Prostate gland (tissue), 2 donors: ENCODE measurements around the gene ATP2A2. TPM values are rescaled to one million over a fixed set of nuclear protein-coding genes. Genes with fewer than 3 reads are reported as not detected.
A peak's percentile ranks its signal among the peaks of the same experiment; 100 is the strongest.

ENCODE experiments used
- DNase-seq: peaks from one replicate; pipeline ENCODE4 v3.0.0-alpha.2; 2019; ENCODE audit warnings: low spot score
- H3K27ac ChIP-seq, 2 donors: fragments of 200-600 bp; sonication (generic); 2 replicates each; pipeline ENCODE4 v1.5.1; 2017 to 2019
- H3K27me3 ChIP-seq: fragments of 200-600 bp; sonication (generic); replicated peaks from 2 replicates; pipeline ENCODE4 v1.5.1; 2019; ENCODE audit not compliant: insufficient read depth
- H3K36me3 ChIP-seq, 2 donors: fragments of 200-600 bp; sonication (generic); 1 replicate in 1 of 2; 2 replicates in 1 of 2; pipeline versions ENCODE4 v1.5.1 to v1.8.1; 2017 to 2019
- H3K4me1 ChIP-seq: fragments of 200-600 bp; sonication (generic); replicated peaks from 2 replicates; pipeline ENCODE4 v1.5.1; 2019
- H3K4me3 ChIP-seq, 2 donors: fragments of 200-600 bp; sonication (generic); 2 replicates each; pipeline ENCODE4 v1.5.1; 2017 to 2019
- H3K9me3 ChIP-seq: fragments of 200-600 bp; sonication (generic); 2 replicates; pipeline ENCODE4 v1.5.1; 2017
- POLR2A ChIP-seq: fragments of 450-650 bp; IDR thresholded peaks from one replicate; pipeline ENCODE4 v1.6.1; 2016; ENCODE audit warnings: antibody characterized with exemption, mild to moderate bottlenecking
- POLR2AphosphoS5 ChIP-seq: sonication (generic); formaldehyde crosslinking; IDR thresholded peaks from one replicate; pipeline ENCODE4 v1.6.1; 2017; ENCODE audit warnings: antibody characterized with exemption
- WGBS: methylation state at CpG from one replicate; pipeline ENCODE4 v1.1.5; 2018; 5-methylcytosine and 5-hydroxymethylcytosine counted together
- intact Hi-C: fragments of 100-400 bp; cut with DNase I; formaldehyde crosslinking; loops from one replicate; pipeline ENCODE4 v1.14.2; 2022
- total RNA-seq, 2 donors: library from RNA; depleted of rRNA; stranded (reverse); fragments of >200 nt; gene quantifications; one replicate each; pipeline ENCODE4 v1.1.0, GENCODE V29; 2016
- TF ChIP-seq, protein P1 (sequence below), 4 experiments: fragments of 200-600 bp in 2 of 4; fragments of 450-650 bp in 2 of 4; sonication (generic) in 2 of 4; IDR thresholded peaks; 1 replicate in 3 of 4; 2 replicates in 1 of 4; pipeline ENCODE4 v1.5.1; 2016 to 2019; ENCODE audit warnings: antibody characterized with exemption in 4 of 4, mild to moderate bottlenecking in 2 of 4, moderate library complexity in 2 of 4

The ATP2A2 gene
- total RNA-seq, 2 donors from 2014 or later = 121 to 209 TPM

DNA sequence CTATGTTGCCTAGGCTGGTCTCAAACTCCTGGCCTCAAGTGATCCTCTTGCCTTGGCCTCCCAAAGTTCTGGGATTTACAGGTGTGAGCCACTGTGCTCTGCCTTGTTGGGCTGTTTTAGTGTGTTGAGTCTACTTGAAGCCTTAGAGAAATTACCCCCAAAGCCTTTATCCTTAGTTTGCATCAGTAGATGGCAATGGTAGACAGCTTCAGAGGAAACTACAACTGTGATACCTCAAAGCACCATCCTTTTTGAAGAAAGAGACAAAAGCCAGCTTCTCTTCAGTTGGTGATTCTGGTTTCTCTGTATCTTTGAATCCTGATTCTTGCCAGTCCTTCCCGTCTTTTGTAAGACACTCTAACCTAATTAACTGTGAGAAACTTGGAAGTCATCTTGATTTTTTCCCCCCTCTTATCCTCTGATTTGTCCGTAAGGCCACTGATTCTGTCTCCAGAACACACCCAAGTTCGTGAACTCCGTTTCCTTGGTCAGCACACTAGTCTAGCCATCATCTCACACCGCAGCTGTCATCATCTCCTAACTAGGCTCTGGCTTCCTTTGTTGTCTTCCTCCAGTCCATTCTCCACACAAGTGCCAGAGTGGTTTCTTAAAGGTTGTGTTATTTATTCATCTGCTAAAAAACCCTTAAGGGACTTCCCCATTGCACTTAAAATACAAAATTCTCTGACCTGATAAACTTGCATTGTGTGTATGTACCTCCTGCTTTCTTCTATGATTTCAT lies 20.2 kb downstream of the ATP2A2 start:
- H3K27ac ChIP-seq = no peak overlapping the region
- no peak for DNase-seq
- TF ChIP-seq POLR2AphosphoS5 (no peak), POLR2A (no peak)
- TF ChIP-seq, protein P1, sequence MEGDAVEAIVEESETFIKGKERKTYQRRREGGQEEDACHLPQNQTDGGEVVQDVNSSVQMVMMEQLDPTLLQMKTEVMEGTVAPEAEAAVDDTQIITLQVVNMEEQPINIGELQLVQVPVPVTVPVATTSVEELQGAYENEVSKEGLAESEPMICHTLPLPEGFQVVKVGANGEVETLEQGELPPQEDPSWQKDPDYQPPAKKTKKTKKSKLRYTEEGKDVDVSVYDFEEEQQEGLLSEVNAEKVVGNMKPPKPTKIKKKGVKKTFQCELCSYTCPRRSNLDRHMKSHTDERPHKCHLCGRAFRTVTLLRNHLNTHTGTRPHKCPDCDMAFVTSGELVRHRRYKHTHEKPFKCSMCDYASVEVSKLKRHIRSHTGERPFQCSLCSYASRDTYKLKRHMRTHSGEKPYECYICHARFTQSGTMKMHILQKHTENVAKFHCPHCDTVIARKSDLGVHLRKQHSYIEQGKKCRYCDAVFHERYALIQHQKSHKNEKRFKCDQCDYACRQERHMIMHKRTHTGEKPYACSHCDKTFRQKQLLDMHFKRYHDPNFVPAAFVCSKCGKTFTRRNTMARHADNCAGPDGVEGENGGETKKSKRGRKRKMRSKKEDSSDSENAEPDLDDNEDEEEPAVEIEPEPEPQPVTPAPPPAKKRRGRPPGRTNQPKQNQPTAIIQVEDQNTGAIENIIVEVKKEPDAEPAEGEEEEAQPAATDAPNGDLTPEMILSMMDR (IDR thresholded peaks at IDR 0.05) = no peak
- 54% methylated on average over 5 of the region's 5 CpGs for WGBS
- no peaks in the 10 kb centered on the region for H3K27me3 ChIP-seq
- H3K9me3 ChIP-seq = no peaks in the 10 kb centered on the region
- no peak overlapping the region for H3K4me3 ChIP-seq
- H3K36me3 ChIP-seq = no peaks in the 10 kb centered on the region
- intact Hi-C loops = no loop called here
- H3K4me1 ChIP-seq = no peaks in the 10 kb centered on the region

DNA sequence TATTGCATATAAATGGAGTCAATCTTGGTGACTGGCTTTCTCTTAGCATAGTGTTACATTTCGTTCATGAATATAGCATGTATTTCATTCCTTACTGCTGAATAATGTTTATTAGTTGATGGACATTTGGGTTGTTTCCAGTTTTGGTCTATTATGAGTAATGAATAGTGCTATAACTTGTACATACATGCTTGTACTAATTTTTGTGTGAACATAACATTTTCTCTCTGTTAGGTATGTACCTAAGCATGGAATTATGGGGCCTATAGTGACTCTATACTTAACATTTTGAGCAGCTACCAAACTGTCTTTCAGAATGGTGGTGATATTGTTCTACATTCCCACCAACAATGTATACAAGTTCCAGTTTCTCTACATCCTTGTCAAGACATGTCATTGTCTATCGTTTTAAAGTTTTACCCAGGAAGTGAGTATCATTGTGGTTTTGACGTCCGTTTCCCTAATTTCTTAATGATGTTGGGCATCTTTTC lies 23.1 kb downstream of the ATP2A2 start:
- intact Hi-C loops = no loop called here

DNA sequence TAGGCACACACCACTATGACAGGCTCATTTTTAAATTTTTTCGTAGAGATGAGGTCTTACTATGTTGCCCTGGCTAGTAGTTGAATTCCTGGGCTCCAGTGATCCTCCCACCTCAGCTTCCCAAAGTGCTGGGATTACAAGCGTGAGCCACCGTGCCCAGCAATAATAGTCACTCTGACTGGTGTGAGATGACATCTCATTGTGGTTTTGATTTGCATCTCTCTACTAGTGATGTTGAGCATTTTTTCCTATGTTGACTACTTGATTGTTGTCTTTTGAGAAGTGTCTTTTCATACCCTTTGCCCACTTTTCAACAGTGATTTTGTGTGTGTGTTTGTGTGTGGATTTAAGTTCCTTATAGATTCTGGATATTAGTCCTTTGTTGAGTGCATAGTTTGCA lies 26.3 kb downstream of the ATP2A2 start:
- no peak for DNase-seq
- Histone ChIP-seq H3K36me3 (peaks cover 0 to 4% of the 10 kb centered on the region in 2 donors), H3K27ac (no peak overlapping the region), H3K9me3 (no peaks in the 10 kb centered on the region), H3K4me1 (no peaks in the 10 kb centered on the region), H3K27me3 (no peaks in the 10 kb centered on the region), H3K4me3 (no peak overlapping the region)
- TF ChIP-seq POLR2AphosphoS5 = no peak
- TF ChIP-seq, protein P1 (IDR thresholded peaks at IDR 0.05) = no peak
- no peak for TF ChIP-seq POLR2A
- intact Hi-C loops = no loop called here
- 76% methylated on average over 3 of the region's 3 CpGs for WGBS

More for the DNA sequence above, 23.1 kb downstream of the ATP2A2 start:
- Histone ChIP-seq H3K9me3 (no peaks in the 10 kb centered on the region), H3K27me3 (no peaks in the 10 kb centered on the region), H3K36me3 (peaks cover 0 to 4% of the 10 kb centered on the region in 2 donors), H3K4me1 (no peaks in the 10 kb centered on the region), H3K27ac (peak overlapping the region in 1 of 2 donors; percentile 2), H3K4me3 (no peak overlapping the region)
- WGBS = 10% methylated on average over 4 of the region's 4 CpGs
- TF ChIP-seq POLR2AphosphoS5 = peak; percentile 39
- TF ChIP-seq POLR2A = no peak
- TF ChIP-seq, protein P1 (IDR thresholded peaks at IDR 0.05) = no peak
- no peak for DNase-seq

DNA sequence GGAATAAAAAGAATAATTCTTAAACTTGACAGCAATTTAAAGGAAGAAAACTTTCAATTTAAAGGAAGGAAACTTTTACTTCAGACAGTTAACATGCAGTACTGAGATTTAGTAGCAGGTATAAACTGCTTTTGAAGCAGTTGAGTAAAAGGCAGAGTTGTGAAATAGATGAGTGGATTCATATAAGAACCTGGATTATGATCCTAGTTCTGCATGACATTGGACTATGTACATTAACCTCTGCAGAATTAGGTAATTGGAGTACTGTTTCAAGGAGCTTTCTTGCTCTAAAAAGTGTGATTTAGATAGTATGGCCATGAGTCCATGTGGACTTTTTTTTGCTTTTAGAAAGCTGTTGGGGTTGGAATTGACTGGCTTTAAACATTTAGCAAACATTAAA lies 29.7 kb downstream of the ATP2A2 start:
- H3K27ac ChIP-seq = no peak overlapping the region
- H3K9me3 ChIP-seq = no peaks in the 10 kb centered on the region
- H3K27me3 ChIP-seq = no peaks in the 10 kb centered on the region
- H3K4me1 ChIP-seq = no peaks in the 10 kb centered on the region
- intact Hi-C loops = no loop called here
- H3K4me3 ChIP-seq = no peak overlapping the region
- H3K36me3 ChIP-seq = peaks cover 0 to 4% of the 10 kb centered on the region in 2 donors
- no peak for DNase-seq
- TF ChIP-seq POLR2A (no peak), POLR2AphosphoS5 (no peak)
- TF ChIP-seq, protein P1 (IDR thresholded peaks at IDR 0.05) = no peak

DNA sequence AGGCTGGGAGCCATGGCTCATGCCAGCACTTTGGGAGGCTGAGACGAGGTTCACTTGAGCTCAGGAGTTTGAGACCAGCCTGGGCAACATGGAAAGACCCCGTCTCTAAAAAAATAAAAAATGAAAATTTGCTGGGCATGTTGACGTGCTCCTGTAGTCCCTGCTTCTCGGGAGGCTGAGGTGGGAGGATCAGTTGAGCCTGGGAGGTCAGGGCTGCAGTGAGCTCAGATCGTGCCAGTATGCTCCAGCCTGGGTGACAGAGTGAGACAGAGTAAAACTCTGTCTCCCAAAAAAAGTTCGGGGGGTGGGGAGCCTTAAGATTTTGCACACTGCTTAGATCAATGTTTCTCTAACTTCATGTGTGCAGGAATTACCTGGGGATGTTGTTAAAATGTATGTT lies 30.9 kb downstream of the ATP2A2 start:
- Histone ChIP-seq H3K9me3 (no peaks in the 10 kb centered on the region), H3K4me3 (no peak overlapping the region), H3K27me3 (no peaks in the 10 kb centered on the region), H3K27ac (no peak overlapping the region), H3K36me3 (peaks cover 0 to 4% of the 10 kb centered on the region in 2 donors), H3K4me1 (no peaks in the 10 kb centered on the region)
- TF ChIP-seq POLR2AphosphoS5 = no peak
- no peak for TF ChIP-seq POLR2A
- TF ChIP-seq, protein P1 (IDR thresholded peaks at IDR 0.05) = no peak
- DNase-seq = no peak
- 93% methylated on average over 6 of the region's 6 CpGs for WGBS
- intact Hi-C loops = no loop called here
